Tongue (tissue), 2 donors: ENCODE measurements around the gene KCNJ14. TPM values are rescaled to one million over a fixed set of nuclear protein-coding genes. Genes with fewer than 3 reads are reported as not detected.

Experiments used
- DNase-seq: peaks from one replicate; pipeline ENCODE4 v3.0.0-alpha.2; 2015
- total RNA-seq: library from RNA; depleted of rRNA; stranded (reverse); fragments of >200 nt; gene quantifications from one replicate; pipeline ENCODE4 v1.2.3, GENCODE V29; 2014

Gene KCNJ14
- total RNA-seq, 1 donor from 2014 or later, result 0.51 TPM

- no peak for DNase-seq
Measured at GRCh38 chr19:48509467-48510194, 54.3 kb downstream of the KCNJ14 start.

DNA sequence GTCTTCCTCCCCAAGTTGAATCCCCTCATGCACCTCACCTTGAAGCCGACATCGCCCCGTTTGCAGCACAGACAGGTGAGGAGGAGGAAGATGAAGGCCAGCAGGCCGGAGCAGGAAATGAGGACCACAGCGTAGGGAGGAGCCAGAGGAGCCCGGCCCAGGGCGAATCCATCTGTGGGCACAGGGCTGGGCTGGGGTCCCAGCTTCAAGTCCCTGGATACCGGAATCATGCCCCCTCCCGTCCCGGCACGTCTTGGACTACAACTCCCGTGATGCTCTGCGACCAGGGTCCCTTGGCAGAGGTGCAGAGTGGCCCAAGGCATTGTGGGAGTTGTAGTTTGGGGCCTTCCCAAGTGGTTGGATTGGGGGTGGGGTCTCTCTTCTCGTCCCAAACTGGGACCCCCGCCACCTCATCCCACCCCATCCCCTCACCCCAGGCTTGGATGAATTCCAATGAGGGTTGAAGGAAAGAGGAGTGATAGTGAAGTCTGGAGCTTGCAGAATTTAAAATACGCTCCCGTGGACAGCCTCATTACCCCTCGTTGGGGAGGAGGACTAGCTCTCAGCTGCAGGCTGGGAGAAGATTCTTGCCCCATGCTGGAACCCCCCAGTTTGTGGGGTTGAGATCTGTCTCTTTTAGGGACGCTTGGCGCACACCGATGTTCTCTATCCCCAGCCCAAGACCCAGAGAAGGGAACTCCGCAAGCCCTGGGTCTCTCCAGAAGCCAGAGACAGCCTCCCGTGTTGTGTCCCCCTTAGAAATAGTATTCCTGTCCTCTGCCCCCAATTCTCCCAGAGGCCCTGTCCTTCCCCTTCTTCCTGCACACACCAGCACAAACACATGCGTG lies 55.3 kb downstream of the KCNJ14 start:
- DNase-seq, result peak; percentile 76

- no peak for DNase-seq
Measured at GRCh38 chr19:48511321-48511731, 56.0 kb downstream of the KCNJ14 start.

DNA sequence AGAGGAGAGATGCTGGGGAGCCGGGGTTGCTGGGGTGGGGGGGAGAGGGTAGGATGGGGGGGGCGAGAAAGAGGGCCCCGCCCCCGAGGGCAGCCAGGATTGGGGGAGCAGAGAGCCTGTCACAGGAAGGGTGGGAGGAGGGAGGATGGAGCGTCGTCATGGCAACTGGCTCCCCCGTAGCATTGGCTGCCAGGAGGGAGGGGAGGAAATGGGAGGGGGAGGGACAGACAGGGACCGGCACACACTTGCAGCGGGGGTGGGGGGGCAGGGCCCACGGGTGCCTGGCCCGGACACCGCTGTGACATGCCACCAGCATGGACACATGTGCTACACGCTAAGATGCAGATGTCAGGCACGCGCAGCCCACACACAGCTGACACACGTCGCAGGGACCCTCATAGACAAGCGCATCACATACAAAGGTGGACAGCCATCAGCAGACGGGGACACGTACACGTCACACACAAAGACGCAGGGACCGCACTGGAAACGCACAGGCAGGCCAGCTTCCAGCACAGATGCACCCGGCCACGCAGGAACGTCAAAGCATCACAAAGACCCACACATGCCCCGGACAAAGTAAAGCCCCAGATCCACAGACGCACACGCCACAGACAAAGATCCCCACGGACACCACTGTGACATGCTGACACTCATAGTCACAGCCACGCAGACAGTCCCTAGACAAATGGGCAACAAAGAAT lies 56.6 kb downstream of the KCNJ14 start, which contains the start of gene LMTK3:
Gene LMTK3 (minus strand): TSS at position 36 of the 704 bp plus-strand sequence. CDS start 259 bp downstream, outside the sequence.
- DNase-seq, result no peak

DNA sequence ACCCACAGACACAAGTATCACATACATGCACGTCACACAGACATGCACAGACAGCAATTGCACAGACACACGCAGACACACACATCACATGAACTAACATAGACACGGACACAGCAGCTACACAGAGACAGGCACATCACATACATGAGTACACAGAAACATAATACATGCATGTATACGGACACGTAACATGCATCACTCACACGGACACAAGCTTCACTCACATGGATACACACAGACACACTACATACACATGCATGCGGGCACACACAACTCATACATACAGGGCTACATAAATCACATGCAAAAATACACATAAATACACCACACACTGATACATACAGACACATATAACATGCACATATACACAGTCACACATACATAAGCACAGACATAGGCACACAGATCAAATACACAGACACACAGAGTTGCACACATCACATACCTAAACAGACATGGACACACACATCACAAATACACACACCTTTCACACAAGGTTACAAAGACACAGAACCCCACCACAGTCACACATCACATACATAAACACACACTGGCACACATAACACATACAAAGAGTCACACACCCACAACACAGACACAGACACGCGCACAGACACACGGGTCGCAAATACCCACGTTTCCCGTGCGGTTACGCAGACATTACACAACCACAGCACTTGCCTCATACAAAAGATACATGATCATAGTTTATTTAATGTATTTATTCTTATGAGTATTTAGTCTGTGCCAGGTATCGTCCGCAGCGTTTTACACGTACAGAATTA lies 57.3 kb downstream of the KCNJ14 start:
- DNase-seq, result no peak

DNA sequence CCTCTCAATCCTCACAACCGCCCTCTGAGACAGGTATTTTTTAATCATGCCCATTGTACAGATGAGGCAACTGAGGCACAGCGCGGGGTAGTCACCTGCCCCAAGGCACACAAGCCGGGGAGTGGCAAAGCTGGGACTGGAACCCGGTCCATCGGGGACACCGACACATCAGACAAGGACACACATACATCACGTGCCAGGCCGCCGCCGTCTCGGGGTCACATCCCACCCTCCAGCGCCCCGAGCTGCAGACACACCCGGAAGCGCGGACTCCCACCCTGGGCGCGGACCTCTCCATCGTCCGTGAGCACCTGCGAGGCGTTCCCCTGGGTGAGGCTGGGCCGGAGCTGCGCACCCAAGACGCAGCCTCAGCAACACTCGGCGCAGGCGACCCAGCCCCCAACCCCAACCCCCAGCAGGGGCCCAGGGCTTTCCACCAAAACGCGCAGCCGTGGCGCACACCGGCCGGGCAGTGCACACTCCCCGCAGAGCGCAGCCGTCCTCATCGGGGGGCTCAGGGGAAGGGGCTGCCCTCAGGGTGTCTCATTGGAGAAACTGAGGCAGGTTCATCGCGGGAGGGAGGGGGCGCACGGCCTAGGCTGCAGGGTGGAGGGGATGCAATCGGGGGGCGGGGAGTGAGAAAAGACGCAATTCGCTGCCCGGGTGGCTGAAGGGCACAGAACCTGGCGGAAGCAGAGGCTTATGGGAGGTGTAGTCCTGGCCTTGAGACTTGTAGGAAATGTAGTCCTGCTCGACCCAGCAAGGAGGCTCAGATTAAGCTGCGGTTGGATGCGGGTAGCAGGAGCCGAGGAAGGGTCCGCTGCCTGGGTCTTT lies 58.1 kb downstream of the KCNJ14 start:
- peak; percentile 65 for DNase-seq

DNA sequence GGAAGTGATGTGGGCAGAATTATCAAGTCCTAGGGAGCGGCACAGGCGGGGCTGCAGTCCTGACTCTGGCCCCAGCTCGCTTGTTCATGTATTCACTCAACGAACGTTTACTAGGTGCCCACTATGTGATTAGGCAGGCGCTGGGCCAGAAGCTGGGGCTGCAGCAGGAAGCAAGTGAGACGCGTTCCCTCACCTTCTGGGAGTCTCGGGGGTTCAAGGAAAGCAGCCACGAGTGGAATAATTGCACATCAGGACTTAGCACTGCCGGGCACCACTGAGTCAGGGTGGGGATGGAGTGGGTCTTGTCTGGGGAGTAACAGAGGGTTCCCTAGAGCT lies 58.7 kb downstream of the KCNJ14 start:
- DNase-seq, result no peak

- no peak for DNase-seq
Measured at GRCh38 chr19:48516536-48516935, 61.2 kb downstream of the KCNJ14 start.

Other genes starting within 250 kb of the KCNJ14 start
- gene CARD8, start 199.7 kb upstream of the KCNJ14 start, total RNA-seq, result 47.2 TPM
- 2.3 TPM for gene ZNF114, start 185.5 kb upstream of the KCNJ14 start, total RNA-seq
- gene EMP3, start 130.0 kb upstream of the KCNJ14 start, total RNA-seq, result 27.2 TPM
- gene TMEM143, start 91.6 kb upstream of the KCNJ14 start, total RNA-seq, result 14.4 TPM
- gene SYNGR4, start 91.2 kb upstream of the KCNJ14 start, total RNA-seq, result not detected
- gene KDELR1, start 64.0 kb upstream of the KCNJ14 start, total RNA-seq, result 54.1 TPM
- gene GRIN2D, start 61.9 kb upstream of the KCNJ14 start, total RNA-seq, result 0.41 TPM
- gene GRWD1, start 9.6 kb upstream of the KCNJ14 start, total RNA-seq, result 26.6 TPM
- 39.1 TPM for gene CYTH2, start 13.8 kb downstream of the KCNJ14 start, total RNA-seq
- gene LMTK3, start 56.3 kb downstream of the KCNJ14 start, total RNA-seq, result 0.92 TPM
- gene SULT2B1, start 96.6 kb downstream of the KCNJ14 start, total RNA-seq, result 2.4 TPM
- gene SPACA4, start 151.2 kb downstream of the KCNJ14 start, total RNA-seq, result not detected
- gene FAM83E, start 159.5 kb downstream of the KCNJ14 start, total RNA-seq, result 10.2 TPM
- gene RPL18, start 163.6 kb downstream of the KCNJ14 start, total RNA-seq, result 1,428 TPM
- gene SPHK2, start 163.9 kb downstream of the KCNJ14 start, total RNA-seq, result 9.2 TPM
- gene DBP, start 181.8 kb downstream of the KCNJ14 start, total RNA-seq, result 8.7 TPM
- gene CA11, start 190.6 kb downstream of the KCNJ14 start, total RNA-seq, result 3.7 TPM
- gene NTN5, start 217.4 kb downstream of the KCNJ14 start, total RNA-seq, result 0.21 TPM
- gene FUT2, start 240.4 kb downstream of the KCNJ14 start, total RNA-seq, result 3.0 TPM